ENCODE results near the gene TIGD1.

GRCh38 chr2:232522623-232523401 is 27.5 kb downstream of the TIGD1 start:
- TF ChIP-seq POLR2A (IDR thresholded peaks at IDR 0.05) = no peak
- TF ChIP-seq, protein P1, sequence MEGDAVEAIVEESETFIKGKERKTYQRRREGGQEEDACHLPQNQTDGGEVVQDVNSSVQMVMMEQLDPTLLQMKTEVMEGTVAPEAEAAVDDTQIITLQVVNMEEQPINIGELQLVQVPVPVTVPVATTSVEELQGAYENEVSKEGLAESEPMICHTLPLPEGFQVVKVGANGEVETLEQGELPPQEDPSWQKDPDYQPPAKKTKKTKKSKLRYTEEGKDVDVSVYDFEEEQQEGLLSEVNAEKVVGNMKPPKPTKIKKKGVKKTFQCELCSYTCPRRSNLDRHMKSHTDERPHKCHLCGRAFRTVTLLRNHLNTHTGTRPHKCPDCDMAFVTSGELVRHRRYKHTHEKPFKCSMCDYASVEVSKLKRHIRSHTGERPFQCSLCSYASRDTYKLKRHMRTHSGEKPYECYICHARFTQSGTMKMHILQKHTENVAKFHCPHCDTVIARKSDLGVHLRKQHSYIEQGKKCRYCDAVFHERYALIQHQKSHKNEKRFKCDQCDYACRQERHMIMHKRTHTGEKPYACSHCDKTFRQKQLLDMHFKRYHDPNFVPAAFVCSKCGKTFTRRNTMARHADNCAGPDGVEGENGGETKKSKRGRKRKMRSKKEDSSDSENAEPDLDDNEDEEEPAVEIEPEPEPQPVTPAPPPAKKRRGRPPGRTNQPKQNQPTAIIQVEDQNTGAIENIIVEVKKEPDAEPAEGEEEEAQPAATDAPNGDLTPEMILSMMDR (IDR thresholded peaks at IDR 0.05) = no peak
